GM18870 (cell line): ENCODE measurements around the gene CCT6B.

Experiments
- ATAC-seq: cut with Tn5 transposase; IDR thresholded peaks from one replicate; pipeline ENCODE4 v1.9.1; 2021; ENCODE audit warnings: moderate library complexity; ENCODE audit not compliant: unreplicated experiment

Gene CCT6B

GRCh38 chr17:34892461-34893249 is 68.6 kb downstream of the CCT6B start:
- ATAC-seq, result no peak

GRCh38 chr17:34886831-34887230 is 74.4 kb downstream of the CCT6B start:
- ATAC-seq, result no peak

- ATAC-seq, result no peak
These were observed 76.2 kb downstream of the CCT6B start for GRCh38 chr17:34885076-34885475.

GRCh38 chr17:34884597-34884996 is 76.7 kb downstream of the CCT6B start:
- no peak for ATAC-seq

GRCh38 chr17:34883106-34884000 is 77.9 kb downstream of the CCT6B start:
- no peak for ATAC-seq

GRCh38 chr17:34879146-34879545 is 82.1 kb downstream of the CCT6B start:
- no peak for ATAC-seq
